Upper lobe of right lung (tissue), 1 donor: ENCODE results near the gene C6orf132. TPM values are rescaled to one million over a fixed set of nuclear protein-coding genes. Genes with fewer than 3 reads are reported as not detected.

Source experiments
- ATAC-seq: fragments of 200-7000 bp; cut with Tn5 transposase; one replicate; pipeline ENCODE4 v1.9.1; 2020; ENCODE audit warnings: mild to moderate bottlenecking, moderate library complexity
- DNase-seq: peaks from one replicate; pipeline ENCODE4 v3.0.0-alpha.2; 2020
- H3K27ac ChIP-seq: fragments of 200-600 bp; one replicate; pipeline ENCODE4 v1.8.0; 2022
- H3K27me3 ChIP-seq: fragments of 200-600 bp; one replicate; pipeline ENCODE4 v1.8.0; 2022; ENCODE audit warnings: mild to moderate bottlenecking
- H3K36me3 ChIP-seq: fragments of 200-600 bp; one replicate; pipeline ENCODE4 v1.8.0; 2022
- H3K4me1 ChIP-seq: fragments of 200-600 bp; one replicate; pipeline ENCODE4 v1.8.0; 2022
- H3K4me3 ChIP-seq: fragments of 200-600 bp; one replicate; pipeline ENCODE4 v1.8.0; 2022; ENCODE audit warnings: mild to moderate bottlenecking
- H3K9me3 ChIP-seq: fragments of 200-600 bp; one replicate; pipeline ENCODE4 v1.8.0; 2022
- CTCF ChIP-seq: fragments of 200-600 bp; IDR thresholded peaks from one replicate; pipeline ENCODE4 v1.8.0; 2022; ENCODE audit warnings: antibody characterized with exemption
- intact Hi-C: fragments of 100-400 bp; cut with DNase I; formaldehyde crosslinking; loops from one replicate; pipeline ENCODE4 v1.11.0; 2022
- total RNA-seq: library from RNA; stranded (reverse); fragmentation: NEBNext Ultra II Directional; extraction: Animal tissue kit (Norgen Biotek cat#: 25700); gene quantifications from one replicate; pipeline ENCODE4 v1.2.1, GENCODE V29; 2021
- donor health status: DM: no; HTN: yes; CAD: no; lungs with severe emphysema.

Gene C6orf132
- total RNA-seq, 1 donor from 2014 or later = 11.5 TPM

GRCh38 chr6:42117843-42118161 is 24.6 kb downstream of the C6orf132 start:
- intact Hi-C loops = no loop called here
- no peak for ATAC-seq

GRCh38 chr6:42113936-42114636 is 28.3 kb downstream of the C6orf132 start:
- no peak for TF ChIP-seq CTCF
- peaks cover 6% of the 10 kb centered on the region for H3K4me1 ChIP-seq
- no peak overlapping the region for H3K27ac ChIP-seq
- ATAC-seq (no peak), DNase-seq (no peak)
- H3K4me3 ChIP-seq = no peak overlapping the region
- no peaks in the 10 kb centered on the region for H3K27me3 ChIP-seq
- intact Hi-C loops = no loop called here
- no peaks in the 10 kb centered on the region for H3K9me3 ChIP-seq
- H3K36me3 ChIP-seq = no peaks in the 10 kb centered on the region

More at GRCh38 chr6:42117843-42118161, 24.6 kb downstream of the C6orf132 start:
- peaks cover 12% of the 10 kb centered on the region for H3K4me1 ChIP-seq
- no peaks in the 10 kb centered on the region for H3K27me3 ChIP-seq
- H3K36me3 ChIP-seq = no peaks in the 10 kb centered on the region
- peak overlapping the region; percentile 65 for H3K27ac ChIP-seq
- no peak for DNase-seq
- H3K9me3 ChIP-seq = no peaks in the 10 kb centered on the region
- H3K4me3 ChIP-seq = no peak overlapping the region
- TF ChIP-seq CTCF = no peak

GRCh38 chr6:42112351-42112750 is 30.1 kb downstream of the C6orf132 start:
- DNase-seq (no peak), ATAC-seq (no peak)
- H3K27ac ChIP-seq = no peak overlapping the region
- H3K27me3 ChIP-seq = no peaks in the 10 kb centered on the region
- no peaks in the 10 kb centered on the region for H3K9me3 ChIP-seq
- H3K4me3 ChIP-seq = no peak overlapping the region
- intact Hi-C loops = no loop called here
- TF ChIP-seq CTCF = no peak
- H3K36me3 ChIP-seq = no peaks in the 10 kb centered on the region
- no peaks in the 10 kb centered on the region for H3K4me1 ChIP-seq

- no peaks in the 10 kb centered on the region for H3K36me3 ChIP-seq
- no peaks in the 10 kb centered on the region for H3K9me3 ChIP-seq
- no peak overlapping the region for H3K4me3 ChIP-seq
- DNase-seq (no peak), ATAC-seq (no peak)
- intact Hi-C loops = no loop called here
- no peak for TF ChIP-seq CTCF
- H3K27ac ChIP-seq = no peak overlapping the region
- no peaks in the 10 kb centered on the region for H3K27me3 ChIP-seq
- H3K4me1 ChIP-seq = no peaks in the 10 kb centered on the region
These were observed 31.7 kb downstream of the C6orf132 start for GRCh38 chr6:42110683-42111082.

- ATAC-seq (no peak), DNase-seq (no peak)
- no peak overlapping the region for H3K4me3 ChIP-seq
- no peak for TF ChIP-seq CTCF
- intact Hi-C loops = no loop called here
- no peaks in the 10 kb centered on the region for H3K36me3 ChIP-seq
- no peaks in the 10 kb centered on the region for H3K27me3 ChIP-seq
- peaks cover 9% of the 10 kb centered on the region for H3K4me1 ChIP-seq
- H3K9me3 ChIP-seq = no peaks in the 10 kb centered on the region
- no peak overlapping the region for H3K27ac ChIP-seq
These were observed 34.3 kb downstream of the C6orf132 start for GRCh38 chr6:42108071-42108470.
